Measurements from ENCODE around the gene MTA3.
"Not testable (repeated sequence)": the region's sequence is repeated elsewhere in the genome, so short reads cannot be mapped to it uniquely, and the experiment has no call there.

The MTA3 gene

GRCh38 chr2:42567806-42568400, 529 bp upstream of the MTA3 start:
- no peak for DNase-seq

GRCh38 chr2:42569116-42569711, 782 bp downstream of the MTA3 start:
- no peak for DNase-seq

- DNase-seq = no peak
These were observed 1.5 kb downstream of the MTA3 start for GRCh38 chr2:42569883-42570282.

DNA sequence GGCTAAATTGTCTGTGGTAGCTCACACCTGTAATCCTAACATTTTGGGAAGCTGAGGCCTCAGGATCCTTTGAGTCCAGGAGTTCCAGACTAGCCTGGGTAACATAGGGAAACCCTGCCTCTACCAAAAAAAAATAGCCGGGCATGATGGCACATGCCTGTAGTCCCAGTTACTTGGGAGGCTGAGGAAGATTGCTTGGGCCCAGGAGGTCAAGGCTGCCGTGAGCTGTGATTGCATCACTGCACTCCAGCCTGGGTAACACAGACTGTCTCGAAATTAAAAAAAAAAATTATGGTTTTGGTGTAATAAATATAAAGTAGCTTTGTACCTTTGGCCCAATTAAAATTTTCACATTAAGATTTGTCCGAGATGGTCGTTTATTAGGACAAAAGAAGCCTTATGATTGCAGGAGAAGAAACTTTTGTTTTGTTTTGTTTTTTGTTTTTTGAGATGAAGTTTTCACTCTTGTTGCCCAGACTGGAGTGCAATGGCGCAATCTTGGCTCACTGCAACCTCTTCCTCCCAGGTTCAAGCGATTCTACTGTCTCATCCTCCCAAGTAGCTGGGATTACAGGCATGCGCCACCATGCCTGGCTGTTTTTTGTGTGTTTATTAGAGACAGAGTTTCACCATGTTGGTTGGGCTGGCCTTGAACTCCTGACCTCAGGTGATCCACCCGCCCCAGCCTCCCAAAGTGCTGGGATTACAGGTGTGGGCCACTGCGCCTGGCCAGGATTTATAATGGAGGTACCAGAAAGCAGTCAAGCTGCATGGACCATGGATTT, 4.1 kb downstream of the MTA3 start:
- no peak for DNase-seq

DNA sequence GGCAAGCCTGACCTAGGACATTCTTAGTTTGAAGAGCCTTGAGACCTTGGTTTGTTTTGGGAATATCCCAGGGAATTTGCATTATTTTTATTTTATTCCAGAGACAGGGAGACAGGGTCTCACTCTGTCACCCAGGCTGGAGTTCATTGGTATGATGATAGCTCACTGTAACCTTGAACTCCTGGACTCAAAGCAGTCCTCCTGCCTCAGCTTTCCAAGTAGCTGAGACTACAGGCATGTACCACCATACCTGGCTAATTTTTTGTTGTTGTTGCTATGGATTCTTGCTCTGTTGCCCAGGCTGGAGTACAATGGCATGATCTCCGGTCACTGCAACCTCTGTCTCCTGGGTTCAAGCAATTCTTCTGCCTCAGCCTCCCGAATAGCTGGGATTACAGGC, 4.8 kb downstream of the MTA3 start:
- no peak for DNase-seq

GRCh38 chr2:42575458-42576064, 7.1 kb downstream of the MTA3 start:
- DNase-seq = peak; percentile 10

DNA sequence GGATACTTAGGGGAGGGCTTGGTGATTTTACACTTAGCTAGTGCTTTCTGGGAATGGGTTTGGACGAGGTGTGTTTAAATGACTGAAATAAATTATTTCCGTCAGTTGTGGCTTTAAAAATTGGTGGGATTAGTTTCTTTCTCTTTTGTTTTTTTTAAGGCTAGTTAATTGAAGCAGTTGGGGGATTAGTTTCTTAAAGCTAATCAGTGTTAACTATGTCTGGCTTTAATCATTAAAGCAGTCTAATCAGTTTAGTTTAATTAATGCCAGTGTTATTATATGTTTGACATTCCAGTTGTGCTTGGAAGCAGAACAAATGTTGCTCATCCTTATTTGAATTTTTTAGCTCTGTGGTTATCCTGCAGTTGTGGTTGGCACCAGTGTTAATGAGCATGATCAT, 10.2 kb downstream of the MTA3 start:
- no peak for DNase-seq

GRCh38 chr2:42581257-42581656, 12.8 kb downstream of the MTA3 start:
- DNase-seq = no peak

- DNase-seq = not testable (repeated sequence)
These were observed 16.2 kb downstream of the MTA3 start for GRCh38 chr2:42584628-42585027.

- DNase-seq = no peak
These were observed 17.3 kb downstream of the MTA3 start for GRCh38 chr2:42585779-42586178.

GRCh38 chr2:42587526-42588117, 19.2 kb downstream of the MTA3 start:
- no peak for DNase-seq

DNA sequence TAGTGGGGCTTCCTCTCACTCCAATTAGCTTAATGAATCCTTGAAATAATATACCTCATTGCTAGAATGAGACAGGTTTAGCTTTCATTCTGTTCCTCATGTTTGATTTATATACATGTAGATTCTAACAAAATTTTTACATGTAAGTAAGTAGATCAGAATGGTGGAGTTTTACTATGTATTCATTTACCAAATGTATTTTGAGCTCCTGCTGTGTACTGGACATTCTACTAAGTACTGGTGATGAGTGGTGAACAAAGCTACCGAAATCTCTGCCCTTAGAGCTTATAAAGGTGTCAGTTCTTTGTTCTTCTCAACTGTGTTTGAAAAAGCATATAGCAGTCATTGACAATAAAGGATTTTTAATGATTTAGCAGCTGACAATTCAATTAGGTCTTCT, 19.7 kb downstream of the MTA3 start:
- no peak for DNase-seq

GRCh38 chr2:42590176-42590575, 21.7 kb downstream of the MTA3 start:
- no peak for DNase-seq

- DNase-seq = no peak
These were observed 24.9 kb downstream of the MTA3 start for GRCh38 chr2:42593282-42593681.

GRCh38 chr2:42598656-42599055, 30.2 kb downstream of the MTA3 start:
- no peak for DNase-seq

DNA sequence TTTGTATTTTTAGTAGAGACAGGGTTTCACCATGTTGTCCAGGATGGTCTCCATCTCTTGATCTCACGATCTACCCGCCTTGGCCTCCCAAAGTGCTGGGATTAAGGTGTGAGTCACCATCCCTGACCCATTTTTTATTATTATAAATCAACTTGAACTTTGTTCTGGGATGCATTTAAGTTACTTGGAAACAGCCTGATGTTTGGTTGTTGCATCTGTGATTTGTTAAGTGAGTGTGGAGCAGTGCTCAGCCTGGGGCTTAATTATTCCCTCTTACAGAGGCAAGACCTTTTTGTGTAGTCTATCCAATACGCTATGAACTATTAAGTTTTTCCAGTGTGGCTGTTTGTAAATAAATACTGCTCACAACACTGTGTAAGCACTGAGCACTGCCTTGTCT, 32.6 kb downstream of the MTA3 start:
- DNase-seq = no peak

DNA sequence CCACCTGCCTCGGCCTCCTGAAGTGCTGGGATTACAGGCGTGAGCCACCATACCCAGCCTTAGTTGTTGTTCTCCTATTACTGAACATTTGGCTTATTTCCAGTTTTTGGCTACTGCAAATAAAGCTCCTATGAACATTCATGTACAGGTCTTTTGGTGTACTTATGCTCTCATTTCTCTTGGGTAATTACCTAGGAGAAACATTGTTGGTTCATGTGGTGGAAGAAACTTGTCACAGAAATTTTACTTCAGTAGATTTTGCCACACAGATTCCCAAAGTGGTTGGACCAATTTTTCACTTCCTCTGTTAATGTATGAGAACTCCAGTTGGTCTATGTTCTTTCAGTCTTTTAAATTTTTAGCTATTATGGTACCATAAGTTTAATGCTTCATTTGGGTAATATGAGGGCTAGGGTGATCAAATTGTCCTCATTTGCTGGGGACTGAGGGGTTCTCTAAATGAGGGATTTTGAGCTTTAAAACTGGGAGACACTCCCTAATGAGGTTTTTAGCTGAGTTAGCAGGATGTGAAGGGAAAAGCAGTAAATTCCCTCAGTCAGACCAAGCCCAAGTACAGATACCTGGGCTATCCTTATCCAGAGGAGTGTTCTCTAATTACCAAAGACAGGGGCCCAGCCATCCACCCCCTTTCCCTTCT, 33.9 kb downstream of the MTA3 start:
- no peak for DNase-seq

GRCh38 chr2:42602876-42603219, 34.4 kb downstream of the MTA3 start:
- DNase-seq = no peak

DNA sequence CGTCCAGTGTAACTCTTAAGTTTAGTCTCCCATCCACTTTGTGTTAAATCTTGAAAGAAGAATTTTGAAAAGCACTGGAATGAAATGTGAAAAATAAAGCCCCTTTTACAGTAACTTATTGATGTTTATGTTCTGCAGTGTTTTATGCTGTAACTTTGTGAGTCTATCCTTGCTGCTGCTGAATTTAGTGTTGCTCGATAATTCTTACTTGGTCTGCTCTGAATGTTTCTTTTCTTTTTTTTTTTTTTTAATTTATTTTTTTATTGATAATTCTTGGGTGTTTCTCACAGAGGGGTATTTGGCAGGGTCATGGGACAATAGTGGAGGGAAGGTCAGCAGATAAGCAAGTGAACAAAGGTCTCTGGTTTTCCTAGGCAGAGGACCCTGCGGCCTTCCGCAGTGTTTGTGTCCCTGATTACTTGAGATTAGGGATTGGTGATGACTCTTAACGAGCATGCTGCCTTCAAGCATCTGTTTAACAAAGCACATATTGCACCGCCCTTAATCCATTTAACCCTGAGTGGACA, 36.0 kb downstream of the MTA3 start:
- not testable (repeated sequence) for DNase-seq

- DNase-seq = not testable (repeated sequence)
These were observed 37.7 kb downstream of the MTA3 start for GRCh38 chr2:42606166-42606565.

- no peak for DNase-seq
These were observed 38.7 kb downstream of the MTA3 start for GRCh38 chr2:42607101-42607637.

DNA sequence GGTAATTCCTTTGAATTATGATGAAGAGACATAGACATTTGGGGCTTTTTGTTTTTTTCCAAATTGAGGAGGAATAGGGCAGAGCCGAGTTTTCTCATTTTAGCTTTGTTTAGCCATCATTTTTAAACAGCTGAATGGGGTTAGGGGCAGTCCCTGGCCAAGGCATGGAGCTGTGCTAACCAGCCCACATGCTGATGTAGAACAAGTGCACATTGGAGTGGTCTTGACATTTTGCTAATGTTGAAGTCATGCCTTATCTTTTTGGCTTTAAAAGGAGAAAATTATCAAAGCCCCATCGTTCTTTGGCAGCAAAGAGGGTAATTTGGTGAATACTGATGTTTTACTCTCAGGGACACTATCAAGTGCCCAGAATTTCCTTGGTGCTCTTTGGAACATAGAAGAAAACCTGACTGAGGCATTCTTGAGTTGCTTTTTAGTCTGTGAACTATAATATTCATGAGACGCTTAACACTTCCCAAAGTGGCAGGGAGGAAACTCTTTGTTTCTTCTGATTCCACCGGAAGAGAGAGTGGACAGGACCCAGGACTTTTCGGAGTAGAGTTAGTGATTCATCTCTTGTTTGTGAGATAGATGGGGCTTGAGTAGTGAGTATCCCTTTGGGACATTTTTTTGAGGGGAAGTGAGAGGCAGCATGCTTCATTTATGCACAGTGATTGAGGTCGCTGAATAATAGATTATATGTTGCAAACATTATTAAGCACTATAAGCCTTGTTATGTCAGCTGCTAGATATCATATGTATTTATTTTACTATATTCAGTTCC, 45.0 kb downstream of the MTA3 start:
- no peak for DNase-seq
